ENCODE data around the gene SHC3.

Gene SHC3

DNA sequence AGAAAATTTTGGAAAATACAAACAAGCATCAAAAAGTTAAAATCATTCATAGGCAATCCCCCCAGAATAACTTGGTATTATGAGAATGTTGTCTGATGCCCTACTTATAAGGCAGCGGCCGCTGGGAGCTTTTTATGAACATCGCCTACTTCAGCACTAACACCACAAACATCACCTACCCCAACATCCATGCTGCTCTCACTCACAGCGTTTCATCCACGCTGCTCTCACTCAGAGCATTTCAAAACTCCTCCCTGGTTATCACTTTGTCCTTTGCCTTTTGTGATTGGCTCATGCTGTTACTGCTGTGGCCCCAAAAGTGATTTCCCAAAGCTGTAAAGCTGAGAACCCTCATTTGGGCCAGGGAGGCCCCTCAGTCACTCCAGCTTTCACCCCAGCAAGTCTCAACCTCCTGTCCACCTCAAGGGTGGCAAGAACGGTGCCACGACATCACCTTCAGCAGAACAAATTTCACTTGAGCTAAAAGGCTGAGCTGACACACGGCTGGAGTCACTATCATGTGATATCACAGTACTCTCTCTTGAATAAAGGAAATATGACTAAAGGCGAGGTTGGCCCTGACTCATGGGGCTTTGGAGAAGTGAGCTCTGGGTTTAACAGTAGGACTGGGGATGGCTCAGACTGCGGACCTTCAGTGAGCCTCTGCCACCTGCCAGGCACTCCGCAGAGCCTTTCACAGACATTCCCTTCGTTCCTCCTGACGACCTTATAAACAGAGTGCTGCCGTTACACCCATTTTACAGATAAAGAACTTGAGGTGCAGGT, 25.2 kb downstream of the SHC3 start:
- DNase-seq: peak; percentile 19 to 44

DNA sequence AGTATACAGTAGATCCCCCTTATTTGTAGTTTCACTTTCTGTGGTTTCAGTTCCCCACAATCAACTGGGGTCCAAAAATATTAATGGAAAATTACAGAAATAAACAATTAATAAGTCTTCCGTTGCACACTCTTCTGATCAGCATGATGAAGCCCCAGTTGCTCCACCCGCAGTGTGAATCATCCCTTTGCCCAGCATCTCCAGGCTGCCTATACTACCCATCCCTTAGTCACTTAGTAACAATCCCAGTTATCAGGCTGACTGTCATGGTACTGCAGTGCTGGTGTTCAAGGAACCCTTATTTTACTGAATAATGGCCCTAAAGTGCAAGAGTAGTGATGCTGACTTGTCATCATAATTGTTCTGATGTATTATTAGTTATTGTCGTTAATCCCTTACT, 28.9 kb downstream of the SHC3 start:
- DNase-seq: no peak

- no peak for DNase-seq
These were observed 33.5 kb downstream of the SHC3 start for GRCh38 chr9:89145097-89145496.

GRCh38 chr9:89144238-89144637, 34.4 kb downstream of the SHC3 start:
- no peak for DNase-seq

DNA sequence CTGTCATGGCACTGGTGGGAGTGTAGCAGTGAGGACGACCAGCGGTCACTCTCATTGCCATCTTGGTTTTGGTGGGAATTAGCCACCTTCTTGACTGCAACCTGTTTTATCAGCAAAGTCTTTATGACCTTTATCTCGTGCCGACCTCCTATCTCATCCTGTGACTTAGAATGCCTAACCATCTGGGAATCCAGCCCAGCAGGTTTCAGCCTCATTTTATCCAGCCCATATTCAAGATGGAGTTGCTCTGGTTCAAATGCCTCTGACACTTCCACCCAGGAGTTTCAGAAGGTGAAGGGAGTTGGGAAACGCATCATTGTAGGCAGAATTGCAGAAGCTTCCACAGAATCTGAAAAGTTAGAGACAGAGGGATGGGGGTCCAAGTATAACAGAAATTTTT, 35.4 kb downstream of the SHC3 start:
- no peak for DNase-seq

DNA sequence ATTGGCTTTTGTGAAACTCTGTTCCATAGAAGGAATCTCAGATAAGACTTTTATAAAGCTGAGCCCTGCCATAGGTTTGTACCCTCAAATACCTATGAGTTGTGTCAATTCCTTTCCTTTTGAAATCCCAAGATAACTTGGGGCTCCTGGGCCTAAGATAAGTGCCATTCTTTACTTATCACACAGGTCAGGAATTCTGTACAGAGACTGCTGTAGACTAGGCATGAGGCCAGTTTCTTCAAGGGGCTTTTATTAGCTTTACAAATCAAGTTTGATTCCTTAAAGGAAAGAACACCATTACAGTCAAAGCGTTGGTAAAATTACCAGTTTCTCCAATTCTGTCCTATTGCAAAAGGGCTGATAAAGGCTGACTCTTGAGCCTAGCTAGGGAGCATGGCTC, 39.2 kb downstream of the SHC3 start:
- DNase-seq: no peak

DNA sequence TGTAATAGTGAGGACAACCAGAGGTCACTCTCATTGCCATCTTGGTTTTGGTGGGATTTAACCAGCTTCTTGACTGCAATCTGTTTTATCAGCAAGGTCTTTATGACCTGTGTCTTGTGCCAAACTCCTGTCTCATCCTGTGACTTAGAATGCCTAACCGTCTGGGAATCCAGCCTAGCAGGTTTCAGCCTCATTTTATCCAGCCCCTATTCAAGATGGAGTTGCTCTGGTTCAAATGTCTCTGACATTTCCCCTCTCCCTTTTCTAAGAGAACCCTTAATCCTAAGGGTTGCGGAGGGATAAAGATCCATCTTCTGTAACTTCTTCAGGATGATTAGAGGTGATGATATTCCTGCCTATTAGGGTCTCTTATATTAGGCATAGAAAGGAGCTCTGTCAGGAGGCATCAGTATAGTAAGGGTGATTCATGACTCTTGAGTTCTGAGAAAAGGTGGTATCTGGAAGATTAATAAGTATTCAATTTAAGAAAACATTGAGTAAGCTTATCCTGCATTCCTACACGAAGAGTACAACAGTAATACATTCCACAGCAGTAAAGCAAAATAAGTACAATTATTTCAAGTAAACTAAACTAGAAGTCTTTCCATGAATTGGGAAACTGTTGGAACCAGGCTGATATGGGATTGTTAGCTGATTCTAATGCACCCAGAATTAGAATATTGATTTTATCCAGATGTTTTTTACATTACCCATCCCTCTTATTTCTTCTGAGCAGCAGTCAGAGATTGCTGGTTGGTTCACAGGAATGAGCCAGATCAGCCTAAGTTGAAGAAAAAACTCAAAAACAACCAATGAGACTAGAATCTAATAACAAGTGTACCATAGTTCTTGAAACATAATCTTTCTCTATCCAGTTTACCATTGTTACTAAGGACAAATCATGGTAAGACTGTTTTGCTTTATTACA, 39.9 kb downstream of the SHC3 start:
- no peak for DNase-seq

GRCh38 chr9:89137542-89138462, 40.8 kb downstream of the SHC3 start:
- DNase-seq: peak; percentile 8 to 17

GRCh38 chr9:89135591-89136166, 42.9 kb downstream of the SHC3 start:
- no peak for DNase-seq

DNA sequence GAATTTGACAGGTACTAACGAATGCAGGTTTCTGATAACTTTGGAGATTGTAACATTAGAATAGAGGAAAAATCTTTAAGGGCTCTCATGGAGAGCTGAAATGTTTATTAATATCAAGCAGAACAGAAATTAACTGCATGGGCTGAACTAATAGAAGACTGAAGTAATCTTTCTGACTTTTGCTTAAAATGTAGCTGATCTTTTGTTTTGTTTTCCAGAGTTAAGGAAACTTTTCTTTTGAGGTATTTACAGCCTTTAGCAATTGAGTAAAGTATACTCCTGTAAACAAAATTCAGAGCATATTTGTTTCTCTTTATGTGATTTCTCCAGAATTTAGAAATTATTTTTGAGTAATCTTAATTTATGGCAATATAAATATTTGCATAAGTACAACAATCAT, 43.9 kb downstream of the SHC3 start:
- DNase-seq: no peak

- no peak for DNase-seq
These were observed 55.7 kb downstream of the SHC3 start for GRCh38 chr9:89122949-89123348.

DNA sequence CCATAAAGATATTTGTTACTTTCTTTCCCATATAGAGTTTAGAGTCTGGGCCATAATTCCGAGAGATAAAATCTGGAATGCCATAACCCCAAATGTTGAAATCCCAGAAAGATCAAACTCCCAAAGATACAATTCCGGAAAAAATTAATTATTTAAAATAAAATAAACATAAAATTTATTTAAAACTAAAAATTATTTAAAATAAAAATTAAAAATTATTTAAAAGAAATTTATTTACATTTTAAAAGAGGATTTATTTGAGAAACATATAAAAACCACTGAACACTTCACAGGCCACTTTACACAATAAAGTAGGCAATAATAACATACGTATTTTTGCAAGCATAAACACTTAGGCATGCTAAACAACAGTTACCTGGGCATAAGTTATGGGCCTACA, 57.9 kb downstream of the SHC3 start:
- DNase-seq: no peak

DNA sequence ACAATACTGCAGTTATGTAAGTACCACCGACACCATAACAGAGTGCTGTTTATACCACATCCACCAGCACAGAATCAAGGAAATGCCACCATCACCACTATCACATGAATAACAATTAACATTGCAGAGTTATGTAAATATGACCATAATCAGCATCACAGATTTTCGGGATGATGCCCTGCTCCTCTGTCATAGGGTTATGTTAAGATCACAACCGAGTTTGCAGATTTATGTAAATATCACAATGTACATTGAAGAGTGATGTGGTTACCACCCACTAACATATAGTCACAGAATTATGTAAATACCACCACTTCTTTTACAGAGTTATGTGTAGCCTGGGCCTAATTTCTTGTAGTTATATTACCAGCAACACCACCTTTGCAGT, 61.8 kb downstream of the SHC3 start:
- DNase-seq: no peak

GRCh38 chr9:89116064-89116804, 62.4 kb downstream of the SHC3 start:
- no peak for DNase-seq

DNA sequence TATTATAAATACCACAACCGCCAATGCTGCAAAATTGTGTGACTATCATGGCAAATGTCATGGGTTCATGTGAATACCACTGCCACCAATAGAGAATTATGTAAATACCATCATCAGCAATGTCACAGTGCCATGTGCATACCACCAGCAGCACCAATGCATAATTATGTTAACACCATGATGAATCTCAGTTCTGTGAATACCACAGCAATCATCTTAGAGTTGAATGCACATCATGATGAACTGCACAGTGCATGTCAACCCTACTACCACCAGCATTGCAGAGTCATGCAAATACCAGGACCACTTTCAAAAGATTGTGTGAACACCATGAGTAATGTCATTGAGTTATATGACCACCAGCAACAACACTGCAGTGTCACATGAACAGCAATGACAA, 63.2 kb downstream of the SHC3 start:
- no peak for DNase-seq

- DNase-seq: no peak
These were observed 63.9 kb downstream of the SHC3 start for GRCh38 chr9:89114741-89115140.

GRCh38 chr9:89113851-89114250, 64.8 kb downstream of the SHC3 start:
- DNase-seq: no peak

DNA sequence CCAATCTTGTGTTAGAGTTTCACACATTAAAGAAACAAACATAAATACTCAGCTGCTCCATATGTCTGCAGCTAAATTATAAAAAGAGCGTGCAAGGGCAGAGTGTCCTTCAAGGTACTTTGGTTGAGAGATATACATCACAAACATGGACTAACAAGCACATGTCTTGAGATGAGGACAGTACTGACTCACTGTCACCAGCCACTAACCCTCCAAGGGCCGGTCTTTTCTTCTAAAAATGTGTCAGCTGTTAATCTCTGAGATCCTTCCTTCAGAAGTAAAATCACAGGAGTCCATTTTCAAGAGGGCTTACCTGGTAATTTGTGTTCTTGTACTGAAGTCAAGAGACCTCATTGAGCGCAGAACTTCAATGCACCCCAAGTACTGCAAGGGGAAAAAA, 66.4 kb downstream of the SHC3 start:
- DNase-seq: no peak

DNA sequence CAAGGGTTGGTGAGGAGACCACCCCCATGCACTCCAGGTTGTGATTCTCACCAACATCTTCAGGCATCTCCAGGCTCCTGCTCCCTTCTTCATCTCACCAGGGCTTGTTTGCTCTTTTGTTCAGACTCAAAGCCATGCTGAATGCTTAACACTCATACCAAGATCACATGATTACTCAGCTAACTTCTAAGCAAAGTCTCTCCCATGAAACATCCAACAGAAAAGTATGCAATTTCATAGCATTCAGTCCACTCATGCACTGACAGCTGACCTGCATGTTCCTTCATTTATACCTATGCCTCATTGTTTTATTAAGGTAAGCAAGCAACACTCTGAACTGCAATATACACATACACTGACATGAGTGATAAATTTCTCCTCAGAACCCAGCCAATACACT, 69.0 kb downstream of the SHC3 start:
- no peak for DNase-seq

GRCh38 chr9:89107406-89107805, 71.2 kb downstream of the SHC3 start:
- DNase-seq: no peak

- DNase-seq: no peak
These were observed 72.3 kb downstream of the SHC3 start for GRCh38 chr9:89106224-89106851.
